Measurements from ENCODE around the gene C12orf76. TPM values are rescaled to one million over a fixed set of nuclear protein-coding genes. Genes with fewer than 3 reads are reported as not detected.

Gene C12orf76
- total and polyA plus RNA-seq, 2 of the 13 experiments (the other 11 are each of a cell fraction or from before 2014, with no cell fraction given): 15.8 to 38.4 TPM

DNA sequence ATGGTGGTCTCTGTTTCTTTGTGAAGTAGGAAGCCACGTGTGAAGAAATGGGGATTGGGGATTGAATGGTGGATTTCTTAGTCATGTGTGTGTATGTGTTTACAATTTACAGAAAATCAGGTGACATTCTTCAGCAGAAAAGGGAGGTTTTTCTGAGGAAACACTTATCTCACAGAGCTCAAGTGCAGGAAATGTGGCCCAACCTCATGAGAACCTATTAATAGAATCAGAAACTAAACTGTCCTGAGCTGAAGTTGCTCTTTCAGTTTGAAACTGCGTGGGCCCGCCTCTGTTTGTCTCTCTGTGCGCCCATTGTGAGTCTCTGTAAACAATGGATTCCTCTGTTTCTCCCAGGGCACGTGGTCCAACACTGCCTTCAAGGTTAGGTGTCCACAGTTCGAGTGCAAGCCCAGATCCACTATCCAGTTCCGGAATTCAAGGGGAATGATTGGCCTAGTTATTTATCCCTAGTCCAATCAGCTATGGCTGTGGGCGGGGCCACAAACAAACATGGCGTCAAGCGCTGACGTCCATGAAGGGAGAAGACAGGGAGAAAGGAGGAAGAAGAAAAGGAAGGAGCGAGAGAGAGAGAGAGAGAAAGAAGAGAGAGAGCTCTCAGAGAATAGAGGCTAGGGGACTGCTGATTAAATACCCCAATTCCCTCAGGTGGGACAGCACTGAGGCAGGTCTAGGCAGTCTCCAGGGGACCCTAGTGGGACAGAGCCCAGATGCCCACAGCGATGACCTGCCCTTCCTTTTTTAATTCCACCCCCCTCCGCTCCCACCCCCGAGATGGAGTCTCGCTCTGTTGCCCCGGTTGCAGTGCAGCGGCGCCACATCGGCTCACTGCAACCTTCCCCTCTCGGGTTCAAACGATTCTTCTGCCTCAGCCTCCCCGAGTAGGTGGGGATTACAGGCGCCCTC lies 31.4 kb upstream of the C12orf76 start (continued):
- TF ChIP-seq LCORL (IDR thresholded peaks at IDR 0.05) (0 out of 2 replicates have a peak, but pooled peaks have one; percentile 60), LCORL (CRISPR knock-in tag; IDR thresholded peaks at IDR 0.05) (peak; percentile 69; the same call in 1 of the 2 replicates), IRF2 (CRISPR knock-in tag; IDR thresholded peaks at IDR 0.05) (peak; percentile 78), TP53 (CRISPR knock-in tag; conservative IDR thresholded peaks at IDR 0.05) (no peak), TOPORS (CRISPR knock-in tag; IDR thresholded peaks at IDR 0.05) (peak; percentile 79; the same call in 1 of the 2 replicates), TGIF2 (CRISPR knock-in tag; IDR thresholded peaks at IDR 0.05) (peak; percentile 87), ZMYM2 (CRISPR knock-in tag; IDR thresholded peaks at IDR 0.05) (peak; percentile 34; the same call in 1 of the 2 replicates), ZNF549 (CRISPR knock-in tag; IDR thresholded peaks at IDR 0.05) (no peak), BCL6 (CRISPR knock-in tag; IDR thresholded peaks at IDR 0.05) (peak; percentile 53), ZNF792 (CRISPR knock-in tag; IDR thresholded peaks at IDR 0.05) (0 out of 2 replicates have a peak, but pooled peaks have one; percentile 35), ZNF746 (CRISPR knock-in tag; IDR thresholded peaks at IDR 0.05) (0 out of 2 replicates have a peak, but pooled peaks have one; percentile 36), MED1 (CRISPR knock-in tag; IDR thresholded peaks at IDR 0.05) (peak; percentile 78), SAP130 (CRISPR knock-in tag; IDR thresholded peaks at IDR 0.05; ENCODE audit: low read depth) (peak; percentile 73), FOXK2 (IDR thresholded peaks at IDR 0.05) (peak; percentile 80), KLF12 (CRISPR knock-in tag; IDR thresholded peaks at IDR 0.05; ENCODE audit: borderline replicate concordance) (0 out of 2 replicates have a peak, but pooled peaks have one; percentile 45), ZNF547 (CRISPR knock-in tag; IDR thresholded peaks at IDR 0.05) (no peak), TARDBP (CRISPR knock-in tag; IDR thresholded peaks at IDR 0.05) (peak; percentile 59; the same call in 1 of the 2 replicates), HNRNPUL1 (IDR thresholded peaks at IDR 0.05; ENCODE audit: low read depth, low read length) (no peak), ZNF24 (IDR thresholded peaks at IDR 0.05) (no peak), ZNF33B (CRISPR knock-in tag; IDR thresholded peaks at IDR 0.05) (peak; percentile 38; the same call in 1 of the 2 replicates), SOX5 (CRISPR knock-in tag; IDR thresholded peaks at IDR 0.05; ENCODE audit: borderline replicate concordance) (peak; percentile 97), REPIN1 (CRISPR knock-in tag; IDR thresholded peaks at IDR 0.05; ENCODE audit: borderline replicate concordance, low read depth) (0 out of 2 replicates have a peak, but pooled peaks have one; percentile 64), PTBP1 (IDR thresholded peaks at IDR 0.05; ENCODE audit: low read depth, low read length, poor library complexity, severe bottlenecking) (no peak), ZNF878 (CRISPR knock-in tag; IDR thresholded peaks at IDR 0.05) (peak; percentile 74; the same call in 1 of the 2 replicates), ZNF788 (CRISPR knock-in tag; IDR thresholded peaks at IDR 0.05; ENCODE audit: borderline replicate concordance) (peak; percentile 47; the same call in 1 of the 2 replicates), SOX6 (IDR thresholded peaks at IDR 0.05) (no peak), SOX6 (CRISPR knock-in tag; IDR thresholded peaks at IDR 0.05) (peak; percentile 98)
- TF ChIP-seq, protein P1, sequence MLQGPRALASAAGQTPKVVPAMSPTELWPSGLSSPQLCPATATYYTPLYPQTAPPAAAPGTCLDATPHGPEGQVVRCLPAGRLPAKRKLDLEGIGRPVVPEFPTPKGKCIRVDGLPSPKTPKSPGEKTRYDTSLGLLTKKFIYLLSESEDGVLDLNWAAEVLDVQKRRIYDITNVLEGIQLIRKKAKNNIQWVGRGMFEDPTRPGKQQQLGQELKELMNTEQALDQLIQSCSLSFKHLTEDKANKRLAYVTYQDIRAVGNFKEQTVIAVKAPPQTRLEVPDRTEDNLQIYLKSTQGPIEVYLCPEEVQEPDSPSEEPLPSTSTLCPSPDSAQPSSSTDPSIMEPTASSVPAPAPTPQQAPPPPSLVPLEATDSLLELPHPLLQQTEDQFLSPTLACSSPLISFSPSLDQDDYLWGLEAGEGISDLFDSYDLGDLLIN (CRISPR knock-in tag; IDR thresholded peaks at IDR 0.05; ENCODE audit: borderline replicate concordance): no peak
- TF ChIP-seq, protein P2, sequence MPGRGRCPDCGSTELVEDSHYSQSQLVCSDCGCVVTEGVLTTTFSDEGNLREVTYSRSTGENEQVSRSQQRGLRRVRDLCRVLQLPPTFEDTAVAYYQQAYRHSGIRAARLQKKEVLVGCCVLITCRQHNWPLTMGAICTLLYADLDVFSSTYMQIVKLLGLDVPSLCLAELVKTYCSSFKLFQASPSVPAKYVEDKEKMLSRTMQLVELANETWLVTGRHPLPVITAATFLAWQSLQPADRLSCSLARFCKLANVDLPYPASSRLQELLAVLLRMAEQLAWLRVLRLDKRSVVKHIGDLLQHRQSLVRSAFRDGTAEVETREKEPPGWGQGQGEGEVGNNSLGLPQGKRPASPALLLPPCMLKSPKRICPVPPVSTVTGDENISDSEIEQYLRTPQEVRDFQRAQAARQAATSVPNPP (CRISPR knock-in tag; IDR thresholded peaks at IDR 0.05): peak; percentile 67
- TF ChIP-seq, protein P3, sequence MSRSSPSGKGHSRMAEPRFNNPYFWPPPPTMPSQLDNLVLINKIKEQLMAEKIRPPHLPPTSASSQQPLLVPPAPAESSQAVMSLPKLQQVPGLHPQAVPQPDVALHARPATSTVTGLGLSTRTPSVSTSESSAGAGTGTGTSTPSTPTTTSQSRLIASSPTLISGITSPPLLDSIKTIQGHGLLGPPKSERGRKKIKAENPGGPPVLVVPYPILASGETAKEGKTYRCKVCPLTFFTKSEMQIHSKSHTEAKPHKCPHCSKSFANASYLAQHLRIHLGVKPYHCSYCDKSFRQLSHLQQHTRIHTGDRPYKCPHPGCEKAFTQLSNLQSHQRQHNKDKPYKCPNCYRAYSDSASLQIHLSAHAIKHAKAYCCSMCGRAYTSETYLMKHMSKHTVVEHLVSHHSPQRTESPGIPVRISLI (CRISPR knock-in tag; IDR thresholded peaks at IDR 0.05; ENCODE audit: borderline replicate concordance): no peak

Data from HepG2 (cell line).